Tibial artery (tissue), 4 donors: ENCODE results near the gene KLK12.
"Not testable (repeated sequence)": the region's sequence is repeated elsewhere in the genome, so short reads cannot be mapped to it uniquely, and the experiment has no call there.

Experiments used
- DNase-seq, 2 donors: peaks; one replicate each; pipeline ENCODE4 v3.0.0-alpha.2; 2019
- H3K27ac ChIP-seq, 2 donors: fragments of 200-600 bp; sonication (generic) in 1 of 2; 1 replicate in 1 of 2; 2 replicates in 1 of 2; pipeline ENCODE4 v1.5.1; 2018 to 2019; ENCODE audit warnings: mild to moderate bottlenecking in 1 of 2
- H3K27me3 ChIP-seq, 2 donors: fragments of 200-600 bp; sonication (generic) in 1 of 2; one replicate each; pipeline versions ENCODE4 v1.5.1 to v1.6.0; 2016 to 2019
- H3K36me3 ChIP-seq, 3 donors: fragments of 200-600 bp; sonication (generic) in 2 of 3; one replicate each; pipeline ENCODE4 v1.5.1; 2016 to 2019; ENCODE audit warnings: mild to moderate bottlenecking in 2 of 3
- H3K4me1 ChIP-seq, 4 donors: fragments of 200-600 bp; sonication (generic) in 2 of 4; 1 replicate in 3 of 4; 2 replicates in 1 of 4; pipeline ENCODE4 v1.5.1; 2016 to 2019
- H3K4me3 ChIP-seq, 2 donors: fragments of 200-600 bp; sonication (generic) in 1 of 2; 1 replicate in 1 of 2; 2 replicates in 1 of 2; pipeline ENCODE4 v1.5.1; 2018 to 2019; ENCODE audit warnings: mild to moderate bottlenecking in 2 of 2
- H3K9me3 ChIP-seq, 3 donors: fragments of 200-600 bp; sonication (generic) in 1 of 3; one replicate each; pipeline ENCODE4 v1.5.1; 2016 to 2019
- intact Hi-C: fragments of 100-400 bp; cut with DNase I; formaldehyde crosslinking; loops from one replicate; pipeline ENCODE4 v1.15.0; 2023; ENCODE audit warnings: low total_unique reads
- TF ChIP-seq, protein P1 (sequence below), 2 experiments: fragments of 200-600 bp in 1 of 2; fragments of 450-650 bp in 1 of 2; IDR thresholded peaks; one replicate each; pipeline ENCODE4 v1.5.1; 2017 to 2019; ENCODE audit warnings: antibody characterized with exemption in 2 of 2, mild to moderate bottlenecking in 1 of 2, moderate library complexity in 1 of 2

KLK12 gene

DNA sequence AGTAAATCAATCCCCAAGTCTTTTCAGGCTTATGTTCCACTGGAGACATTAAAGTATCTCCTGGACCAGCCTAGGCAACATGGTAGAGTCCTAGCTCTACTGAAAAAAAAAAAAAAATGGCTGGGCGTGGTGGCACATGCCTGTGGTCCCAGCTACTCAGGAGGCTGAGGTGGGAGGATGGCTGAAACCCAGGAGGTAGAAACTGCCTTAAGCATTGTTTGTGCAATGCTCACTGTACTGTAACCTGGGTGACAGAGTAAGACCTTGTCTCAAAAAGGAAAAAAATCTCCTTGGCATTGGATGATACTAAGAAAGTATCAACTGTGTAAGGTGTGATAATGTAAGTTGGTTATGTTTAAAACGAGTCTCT is 42.2 kb downstream of the KLK12 start:
- DNase-seq, result no peak
- Histone ChIP-seq H3K36me3 (no peaks in the 10 kb centered on the region), H3K4me1 (no peaks in the 10 kb centered on the region), H3K9me3 (no peaks in the 10 kb centered on the region), H3K4me3 (no peak overlapping the region), H3K27me3 (no peaks in the 10 kb centered on the region), H3K27ac (no peak overlapping the region)
- TF ChIP-seq, protein P1, sequence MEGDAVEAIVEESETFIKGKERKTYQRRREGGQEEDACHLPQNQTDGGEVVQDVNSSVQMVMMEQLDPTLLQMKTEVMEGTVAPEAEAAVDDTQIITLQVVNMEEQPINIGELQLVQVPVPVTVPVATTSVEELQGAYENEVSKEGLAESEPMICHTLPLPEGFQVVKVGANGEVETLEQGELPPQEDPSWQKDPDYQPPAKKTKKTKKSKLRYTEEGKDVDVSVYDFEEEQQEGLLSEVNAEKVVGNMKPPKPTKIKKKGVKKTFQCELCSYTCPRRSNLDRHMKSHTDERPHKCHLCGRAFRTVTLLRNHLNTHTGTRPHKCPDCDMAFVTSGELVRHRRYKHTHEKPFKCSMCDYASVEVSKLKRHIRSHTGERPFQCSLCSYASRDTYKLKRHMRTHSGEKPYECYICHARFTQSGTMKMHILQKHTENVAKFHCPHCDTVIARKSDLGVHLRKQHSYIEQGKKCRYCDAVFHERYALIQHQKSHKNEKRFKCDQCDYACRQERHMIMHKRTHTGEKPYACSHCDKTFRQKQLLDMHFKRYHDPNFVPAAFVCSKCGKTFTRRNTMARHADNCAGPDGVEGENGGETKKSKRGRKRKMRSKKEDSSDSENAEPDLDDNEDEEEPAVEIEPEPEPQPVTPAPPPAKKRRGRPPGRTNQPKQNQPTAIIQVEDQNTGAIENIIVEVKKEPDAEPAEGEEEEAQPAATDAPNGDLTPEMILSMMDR (IDR thresholded peaks at IDR 0.05), result no peak
- intact Hi-C loops, result no loop called here

DNA sequence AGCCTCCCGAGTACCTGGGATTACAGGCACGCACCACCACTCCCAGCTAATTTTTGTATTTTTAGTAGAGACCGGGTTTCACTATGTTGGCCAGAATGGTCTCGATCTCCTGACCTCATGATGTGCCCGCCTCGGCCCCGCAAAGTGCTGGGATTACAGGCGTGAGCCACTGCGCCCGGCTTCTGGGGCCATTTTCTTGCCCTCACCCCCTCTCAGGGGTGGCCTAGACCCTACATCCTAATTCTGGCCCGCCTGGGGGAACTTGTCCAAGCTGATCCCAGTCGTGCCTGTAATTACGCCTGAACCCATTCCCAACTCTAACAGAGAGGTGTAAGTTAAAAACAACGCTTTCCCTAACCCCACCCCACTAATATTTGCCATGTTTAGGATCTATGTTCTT is 50.4 kb downstream of the KLK12 start:
- H3K36me3 ChIP-seq, H3K4me3 ChIP-seq, H3K4me1 ChIP-seq, DNase-seq, H3K9me3 ChIP-seq, intact Hi-C loops, H3K27ac ChIP-seq: not testable (repeated sequence)
- H3K27me3 ChIP-seq, result peaks cover 0 to 30% of the 10 kb centered on the region in 2 donors

DNA sequence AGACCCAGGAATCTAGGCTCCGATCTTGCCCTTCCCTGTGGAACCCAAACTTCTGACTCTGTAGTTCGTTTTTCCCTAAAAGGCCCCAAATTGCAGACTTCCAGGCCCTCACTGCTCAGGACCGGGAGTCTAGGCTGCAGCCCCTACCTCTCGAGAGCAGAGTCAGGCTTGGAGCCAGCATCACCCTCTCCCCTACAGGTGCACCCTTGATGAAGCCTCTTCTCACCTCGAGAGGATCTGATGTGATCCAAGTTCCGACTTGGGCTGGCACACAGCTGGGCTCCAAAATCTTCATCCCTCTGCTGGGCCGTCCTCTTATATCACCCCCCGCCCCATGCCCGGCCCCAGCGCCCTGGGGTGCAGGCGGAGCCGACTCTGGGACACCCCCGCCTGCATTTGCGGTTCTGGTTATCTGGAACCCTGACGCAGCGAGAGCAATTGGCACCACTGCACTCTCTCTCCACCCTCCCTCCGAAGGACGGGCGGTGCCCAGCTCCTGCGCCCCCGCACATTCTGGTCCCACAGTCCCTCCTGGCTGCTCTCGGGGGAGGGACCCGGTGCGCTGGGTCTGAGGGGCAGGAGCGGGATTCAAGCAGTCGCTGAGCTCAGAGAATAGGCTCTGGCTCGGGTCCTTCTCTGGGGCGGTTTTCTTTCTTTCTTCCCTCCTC is 51.0 kb downstream of the KLK12 start, which contains the start of gene KLK7:
Gene KLK7 (minus strand): TSS at position 293 of the 668 bp plus-strand sequence. CDS start 1,518 bp downstream, outside the sequence.
- TF ChIP-seq, protein P1 (IDR thresholded peaks at IDR 0.05), result no peak
- intact Hi-C loops, result no loop called here
- no peak for DNase-seq
- no peak within 1 kb of the TSS for H3K4me3 ChIP-seq
- H3K27ac ChIP-seq, result no peak within 1 kb of the TSS
- no peaks in the 10 kb centered on the region for H3K4me1 ChIP-seq
- peaks cover 0 to 32% of the 10 kb centered on the region in 2 donors for H3K27me3 ChIP-seq
- no peaks in the 10 kb centered on the region for H3K36me3 ChIP-seq
- no peaks in the 10 kb centered on the region for H3K9me3 ChIP-seq

DNA sequence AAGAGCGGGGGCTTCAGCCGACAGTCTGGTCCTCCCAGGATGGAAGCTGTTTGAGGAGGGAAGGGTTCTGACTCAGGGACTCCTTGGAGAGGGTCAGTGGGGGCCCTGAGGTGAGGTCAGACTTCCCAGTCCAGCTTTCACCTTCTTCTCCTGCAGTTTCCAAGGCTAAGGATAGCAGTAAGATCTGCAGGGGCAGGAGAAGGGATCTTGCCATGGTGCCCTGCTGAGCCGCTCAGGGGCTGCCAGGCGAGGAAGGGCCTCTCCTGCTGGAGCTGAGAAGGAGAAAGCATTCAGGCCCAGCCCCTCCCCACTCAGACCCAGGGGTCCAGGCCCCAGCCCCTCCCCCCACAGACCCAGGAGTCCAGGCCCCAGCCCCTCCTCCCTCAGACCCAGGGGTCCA is 52.6 kb downstream of the KLK12 start:
- no peaks in the 10 kb centered on the region for H3K36me3 ChIP-seq
- H3K27me3 ChIP-seq, result peaks cover 0 to 41% of the 10 kb centered on the region in 2 donors
- H3K27ac ChIP-seq, result no peak overlapping the region
- no peak for DNase-seq
- H3K4me3 ChIP-seq, result no peak overlapping the region
- intact Hi-C loops, result no loop called here
- no peaks in the 10 kb centered on the region for H3K4me1 ChIP-seq
- TF ChIP-seq, protein P1 (IDR thresholded peaks at IDR 0.05), result no peak
- H3K9me3 ChIP-seq, result no peaks in the 10 kb centered on the region

DNA sequence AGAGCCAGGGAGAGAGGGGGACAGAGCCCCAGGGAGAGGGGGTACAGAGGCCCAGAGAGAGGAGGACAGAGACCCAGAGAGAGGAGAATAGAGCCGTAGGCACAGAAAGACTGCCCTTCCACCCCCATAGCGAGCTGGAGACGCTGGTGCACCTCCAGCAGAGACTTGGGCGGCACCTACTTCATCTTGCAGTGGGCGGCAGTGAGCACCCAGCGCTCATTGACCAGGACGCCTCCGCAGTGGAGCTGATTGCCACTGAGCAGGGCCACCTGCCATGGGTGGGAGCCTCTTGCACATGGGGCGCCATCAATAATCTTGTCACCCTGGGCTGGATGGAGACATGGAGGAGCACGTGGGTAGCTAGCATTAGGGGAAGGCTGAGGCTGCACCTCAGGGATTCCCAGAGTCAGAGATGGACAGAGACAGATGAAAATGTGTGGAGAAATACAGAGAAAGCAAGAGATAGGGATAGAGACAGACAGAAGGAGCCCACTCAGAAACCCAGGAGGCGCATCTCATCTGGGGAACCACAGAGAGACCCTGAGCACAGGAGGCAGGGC is 53.1 kb downstream of the KLK12 start:
- TF ChIP-seq, protein P1 (IDR thresholded peaks at IDR 0.05), result no peak
- intact Hi-C loops, result no loop called here
- Histone ChIP-seq H3K9me3 (no peaks in the 10 kb centered on the region), H3K27me3 (peaks cover 0 to 41% of the 10 kb centered on the region in 2 donors), H3K4me1 (no peaks in the 10 kb centered on the region), H3K36me3 (no peaks in the 10 kb centered on the region), H3K27ac (no peak overlapping the region), H3K4me3 (no peak overlapping the region)
- DNase-seq, result no peak

DNA sequence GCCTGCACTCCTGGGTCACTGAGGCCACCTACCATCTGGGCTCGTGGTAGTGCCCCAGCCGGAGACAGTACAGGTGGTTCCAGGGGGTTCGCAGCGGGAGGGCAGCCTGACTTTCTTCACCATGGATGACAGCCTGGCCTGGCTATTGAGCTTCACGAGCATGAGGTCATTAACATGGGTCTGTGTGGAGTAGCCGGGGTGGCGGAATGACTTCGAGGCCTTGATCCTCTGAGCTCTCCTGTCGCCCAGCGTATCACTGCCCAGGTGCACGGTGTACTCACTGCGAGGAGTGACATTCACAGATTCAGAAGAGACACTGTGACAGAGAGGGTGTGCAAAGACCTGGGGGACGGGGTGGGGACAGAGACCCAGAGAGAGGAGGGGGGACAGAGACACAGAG is 54.6 kb downstream of the KLK12 start:
- Histone ChIP-seq H3K36me3 (no peaks in the 10 kb centered on the region), H3K4me1 (no peaks in the 10 kb centered on the region), H3K4me3 (no peak overlapping the region), H3K27ac (no peak overlapping the region), H3K9me3 (no peaks in the 10 kb centered on the region), H3K27me3 (peaks cover 0 to 41% of the 10 kb centered on the region in 2 donors)
- DNase-seq, result no peak
- intact Hi-C loops, result no loop called here
- TF ChIP-seq, protein P1 (IDR thresholded peaks at IDR 0.05), result no peak
